HG03025 (cell line): ENCODE measurements around the gene VIL1.

ENCODE experiments used
- ATAC-seq: cut with Tn5 transposase; IDR thresholded peaks from one replicate; pipeline ENCODE4 v1.9.1; 2021; ENCODE audit warnings: mild to moderate bottlenecking, moderate library complexity; ENCODE audit not compliant: unreplicated experiment, low FRiP score

The VIL1 gene

DNA sequence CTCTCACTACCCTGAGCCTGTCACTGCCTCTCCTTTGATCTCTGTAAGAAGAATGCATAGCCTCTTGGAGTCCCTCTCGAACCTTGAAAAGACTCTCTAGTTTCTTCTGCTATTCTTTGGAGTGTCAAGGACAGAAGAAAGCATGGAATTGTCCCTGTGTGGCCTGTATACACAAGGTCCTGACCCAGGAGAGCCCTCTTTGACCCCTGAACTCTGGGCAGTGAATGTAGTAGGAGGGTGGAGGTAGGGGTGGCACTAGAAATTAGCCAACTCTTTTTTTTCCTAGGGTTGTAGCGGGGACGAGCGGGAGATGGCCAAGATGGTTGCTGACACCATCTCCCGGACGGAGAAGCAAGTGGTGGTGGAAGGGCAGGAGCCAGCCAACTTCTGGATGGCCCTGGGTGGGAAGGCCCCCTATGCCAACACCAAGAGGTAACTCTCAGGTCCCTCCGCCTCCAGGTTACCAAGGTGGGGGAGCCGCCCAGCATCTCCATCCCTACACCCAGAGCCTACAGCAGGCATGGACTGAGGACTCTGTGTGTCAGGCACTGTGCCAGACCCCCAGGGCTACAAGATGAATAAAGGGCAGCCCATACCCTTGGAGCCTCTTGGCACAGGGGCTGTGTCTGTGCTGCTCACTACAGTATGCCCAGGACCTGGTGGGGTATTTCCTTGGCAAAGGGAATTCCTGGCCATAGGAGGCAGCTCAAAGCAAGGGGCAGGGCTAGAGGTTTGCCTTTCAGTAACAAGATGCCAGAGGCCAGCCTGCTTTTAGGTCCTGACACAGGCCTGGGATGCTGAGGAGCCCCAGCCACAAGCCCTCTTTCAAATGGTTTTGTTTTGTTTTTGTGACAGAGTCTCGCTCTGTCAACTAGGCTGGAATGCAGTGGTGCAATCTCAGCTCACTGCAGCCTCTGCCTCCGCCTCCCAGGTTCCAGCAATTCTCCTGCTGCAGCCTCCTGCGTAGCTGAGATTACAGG lies 16.4 kb downstream of the VIL1 start:
- no peak for ATAC-seq

DNA sequence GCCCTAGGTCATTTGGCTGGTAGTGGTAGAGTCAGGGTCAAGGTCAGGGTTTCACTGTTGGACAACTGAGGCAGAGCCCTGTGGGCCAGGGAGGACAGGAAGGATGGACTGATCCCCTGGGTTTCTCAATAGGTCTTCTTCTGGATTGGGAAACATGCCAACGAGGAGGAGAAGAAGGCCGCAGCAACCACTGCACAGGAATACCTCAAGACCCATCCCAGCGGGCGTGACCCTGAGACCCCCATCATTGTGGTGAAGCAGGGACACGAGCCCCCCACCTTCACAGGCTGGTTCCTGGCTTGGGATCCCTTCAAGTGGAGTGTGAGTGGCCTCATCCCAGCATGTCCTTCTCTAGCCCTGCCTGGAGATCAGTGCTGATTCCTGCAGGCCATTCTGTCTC lies 18.1 kb downstream of the VIL1 start:
- no peak for ATAC-seq

DNA sequence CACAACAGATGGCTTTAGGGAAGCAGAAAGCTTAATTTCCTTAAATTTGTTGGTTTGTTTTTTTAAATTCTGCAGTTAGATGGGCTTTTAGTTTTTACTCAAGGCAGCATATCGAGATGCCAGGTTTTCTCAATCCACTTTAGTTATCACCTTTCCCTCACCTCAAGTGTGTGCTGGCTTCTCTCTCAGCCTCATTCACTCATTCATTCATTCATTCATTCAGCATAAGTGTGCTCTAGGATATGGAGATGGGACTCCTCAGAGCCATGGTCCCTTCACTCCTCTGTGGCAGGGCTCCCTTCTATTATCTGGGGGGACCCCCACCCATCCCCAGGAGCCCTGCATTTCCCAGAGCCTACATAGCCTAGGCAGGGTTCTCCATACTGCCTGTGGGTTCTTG lies 19.0 kb downstream of the VIL1 start:
- ATAC-seq: no peak

DNA sequence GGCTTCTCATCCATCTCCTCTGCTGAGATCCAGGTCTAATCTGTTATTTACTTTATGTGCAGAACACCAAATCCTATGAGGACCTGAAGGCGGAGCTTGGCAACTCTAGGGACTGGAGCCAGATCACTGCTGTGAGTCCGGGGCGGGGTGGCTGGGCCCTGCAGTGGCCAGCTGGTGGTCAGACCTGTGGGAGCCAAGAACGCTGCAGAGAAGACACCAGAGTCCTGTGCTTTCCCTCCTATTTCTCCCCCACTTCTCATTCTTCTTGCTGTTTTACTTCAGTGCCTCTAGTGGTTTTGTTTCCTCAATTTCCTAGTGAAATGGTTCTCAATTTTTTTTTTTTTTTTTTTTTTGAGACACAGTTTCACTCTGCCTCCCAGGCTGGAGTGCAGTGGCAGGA lies 19.7 kb downstream of the VIL1 start:
- ATAC-seq: no peak

DNA sequence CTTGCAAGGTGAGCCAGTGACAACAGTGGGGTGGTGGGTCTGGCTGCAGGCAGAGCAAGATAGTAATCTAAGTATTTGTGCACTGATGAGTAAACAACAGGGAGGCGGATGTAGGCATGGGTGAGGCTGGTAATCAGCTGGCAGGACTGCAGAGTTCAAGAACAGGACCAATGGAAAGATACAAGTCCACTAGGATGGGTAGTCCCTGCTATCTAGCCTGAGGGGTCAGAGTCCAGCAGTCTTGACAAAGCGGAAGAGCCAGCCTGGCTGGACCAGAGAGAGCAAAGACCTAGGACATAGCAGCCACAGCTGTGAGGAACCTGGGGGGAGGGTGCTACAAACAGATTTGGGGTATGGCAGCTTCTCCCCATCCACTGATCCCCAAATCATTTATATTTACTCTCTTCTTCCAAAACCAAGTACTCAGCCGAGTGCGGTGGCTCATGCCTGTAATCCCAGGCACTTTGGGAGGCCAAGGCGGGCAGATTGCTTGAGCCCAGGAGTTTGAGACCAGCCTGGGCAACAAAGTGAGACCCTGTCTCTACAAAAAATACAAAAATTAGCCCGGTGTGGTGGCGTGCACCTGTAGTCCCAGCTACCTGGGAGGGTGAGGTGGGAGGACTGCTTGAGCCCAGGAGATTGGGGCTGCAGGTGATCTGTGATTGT lies 25.9 kb downstream of the VIL1 start:
- ATAC-seq: no peak

DNA sequence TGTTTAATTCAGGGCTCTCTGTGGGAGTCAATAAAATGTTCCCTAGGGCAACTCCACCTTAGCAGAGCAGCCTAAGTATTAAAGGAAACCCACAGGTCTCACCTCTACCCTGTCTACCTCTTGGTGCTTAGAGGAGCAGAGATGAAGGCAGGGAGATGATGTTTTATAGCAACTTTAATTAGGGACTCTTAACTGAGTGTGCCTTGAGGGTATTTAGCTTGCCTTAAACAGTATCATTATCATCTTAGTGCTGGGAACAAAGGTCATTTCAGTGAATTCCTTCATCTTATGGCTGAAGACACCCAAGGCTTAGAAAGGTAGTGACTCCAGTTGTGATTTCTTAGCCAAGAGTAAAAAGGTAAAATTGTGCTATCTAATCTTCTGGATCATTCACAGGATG lies 26.7 kb downstream of the VIL1 start:
- no peak for ATAC-seq

DNA sequence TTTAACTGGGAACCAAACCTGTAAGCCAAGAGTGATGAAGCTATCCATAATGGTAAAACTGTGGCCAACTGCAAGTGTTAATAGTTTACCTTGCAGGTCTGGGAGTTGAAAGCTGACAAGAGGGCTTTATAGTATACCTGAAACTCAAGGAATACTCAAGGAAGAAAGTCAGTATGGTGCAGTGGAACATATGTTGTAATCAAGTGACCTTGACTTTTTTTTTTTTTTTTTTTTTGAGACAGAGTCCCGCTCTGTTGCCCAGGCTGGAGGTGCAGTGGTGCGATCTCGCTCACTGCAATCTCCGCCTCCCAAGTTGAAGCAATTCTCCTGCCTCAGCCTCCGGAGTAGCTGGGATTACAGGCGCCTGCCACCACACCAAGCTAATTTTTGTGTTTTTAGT lies 27.6 kb downstream of the VIL1 start:
- ATAC-seq: no peak

DNA sequence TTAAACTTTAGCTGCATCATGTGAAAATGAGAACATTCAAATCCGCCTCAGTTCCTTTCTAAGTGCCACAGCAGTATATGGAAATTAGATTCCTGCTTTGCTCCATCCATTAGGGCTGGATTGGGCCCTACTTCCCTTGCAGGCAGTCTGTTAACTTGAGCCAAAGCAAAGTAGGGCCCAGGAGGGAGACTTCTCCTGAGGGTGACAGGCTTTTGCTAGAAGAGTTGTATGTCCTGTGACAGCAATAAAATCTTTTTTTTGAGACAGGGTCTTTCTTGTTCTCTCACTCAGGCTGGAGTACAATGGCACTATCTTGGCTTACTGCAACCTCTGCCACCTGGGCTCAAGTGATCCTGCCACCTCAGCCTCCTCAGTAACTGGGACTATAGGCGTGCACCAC lies 28.1 kb downstream of the VIL1 start:
- ATAC-seq: no peak

DNA sequence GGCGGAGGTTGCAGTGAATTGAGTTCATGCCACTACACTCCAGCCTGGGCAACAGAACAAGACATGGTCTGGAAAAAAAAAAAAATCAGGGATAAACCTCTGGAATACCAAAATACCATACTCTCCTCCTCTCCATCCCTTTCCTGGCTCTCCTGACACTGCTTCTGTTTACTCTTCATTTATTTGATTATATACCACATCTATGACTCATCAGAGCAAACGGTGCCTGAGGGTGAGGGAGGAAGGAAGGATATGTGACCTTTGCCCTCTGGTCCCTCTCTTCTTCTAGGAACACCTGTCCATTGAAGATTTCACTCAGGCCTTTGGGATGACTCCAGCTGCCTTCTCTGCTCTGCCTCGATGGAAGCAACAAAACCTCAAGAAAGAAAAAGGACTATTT lies 30.0 kb downstream of the VIL1 start:
- ATAC-seq: no peak

DNA sequence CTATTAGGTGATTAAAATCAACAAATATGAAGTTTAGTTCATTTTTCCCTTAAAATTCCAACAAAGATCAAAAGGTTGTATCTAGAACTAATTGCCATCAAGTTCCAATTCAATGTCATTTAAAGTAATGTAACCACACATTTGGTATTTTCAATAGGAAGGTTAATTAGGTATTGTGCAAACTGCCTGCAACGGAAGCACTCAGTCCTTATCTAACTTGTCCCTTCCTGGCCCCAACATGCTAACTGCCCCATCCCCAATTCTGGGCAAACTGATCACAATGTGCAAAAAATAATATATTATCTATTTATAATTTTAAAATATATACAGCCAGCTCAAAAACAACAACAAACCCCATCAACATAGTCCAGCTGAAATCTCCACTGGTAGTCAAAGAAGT lies 33.2 kb downstream of the VIL1 start:
- ATAC-seq: no peak

DNA sequence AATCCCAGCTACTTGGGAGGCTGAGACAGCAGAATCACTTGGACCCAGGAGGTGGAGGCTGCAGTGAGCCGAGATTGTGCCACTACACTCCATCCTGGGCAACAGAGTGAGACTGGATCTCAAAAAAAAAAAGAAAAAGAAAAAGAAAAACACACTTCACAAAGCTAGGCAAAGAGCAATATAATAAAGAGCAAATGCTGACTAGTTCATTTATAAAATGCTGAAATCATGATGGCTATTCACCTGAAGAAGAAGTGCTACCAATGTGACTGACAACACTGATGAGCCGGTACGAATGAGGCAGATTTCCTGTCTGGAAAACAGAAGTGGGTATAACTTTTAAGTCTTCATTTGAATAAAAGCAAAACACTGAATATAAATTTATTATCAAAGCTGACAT lies 37.9 kb downstream of the VIL1 start:
- ATAC-seq: no peak

DNA sequence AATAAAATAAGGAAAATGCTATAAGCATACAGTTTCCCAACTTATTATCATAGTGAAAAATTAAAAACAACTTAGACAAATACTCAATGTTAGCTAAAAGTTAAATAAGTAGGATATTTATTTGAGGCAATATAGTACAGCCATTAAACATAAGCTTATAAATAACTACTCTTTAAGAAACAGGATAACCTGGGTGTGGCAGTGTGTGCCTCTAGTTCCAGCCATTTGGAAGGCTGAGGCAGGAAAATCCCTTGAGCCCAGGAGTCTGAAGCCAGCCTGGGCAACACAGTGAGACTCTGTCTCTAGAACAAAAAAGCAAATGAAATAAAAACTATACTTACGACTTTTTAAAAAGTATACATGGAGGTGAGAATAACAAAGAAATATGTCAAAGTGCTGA lies 39.7 kb downstream of the VIL1 start:
- no peak for ATAC-seq

DNA sequence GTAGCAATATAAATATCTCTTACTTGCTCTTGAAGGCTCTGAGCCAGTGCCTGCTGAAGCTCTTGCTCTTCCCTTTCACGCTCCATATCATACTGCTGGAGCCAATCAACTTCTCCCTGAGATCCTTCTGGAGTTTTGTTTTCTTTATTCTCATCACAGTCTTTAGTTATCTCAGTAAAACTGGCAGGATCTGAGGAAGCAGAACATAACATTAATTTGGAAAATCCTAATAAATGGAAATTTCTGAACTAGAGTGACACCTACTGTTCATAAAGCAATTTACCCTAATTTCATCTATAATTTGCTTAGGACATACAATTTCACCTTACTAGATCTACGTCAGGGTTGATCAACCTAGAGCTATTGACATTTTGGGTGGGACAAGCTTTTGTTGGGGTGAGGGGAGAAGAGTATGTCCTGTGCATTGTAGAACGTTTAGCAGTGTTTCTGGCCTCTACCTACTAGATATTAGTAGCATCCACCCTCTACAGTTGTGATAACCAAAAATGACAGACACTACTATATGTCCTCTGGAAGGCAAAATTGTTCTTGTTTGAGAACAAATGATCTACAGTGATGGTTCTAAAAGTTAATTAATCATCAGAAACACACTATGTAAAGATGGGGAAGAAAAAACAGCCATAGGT lies 47.2 kb downstream of the VIL1 start:
- ATAC-seq: no peak

DNA sequence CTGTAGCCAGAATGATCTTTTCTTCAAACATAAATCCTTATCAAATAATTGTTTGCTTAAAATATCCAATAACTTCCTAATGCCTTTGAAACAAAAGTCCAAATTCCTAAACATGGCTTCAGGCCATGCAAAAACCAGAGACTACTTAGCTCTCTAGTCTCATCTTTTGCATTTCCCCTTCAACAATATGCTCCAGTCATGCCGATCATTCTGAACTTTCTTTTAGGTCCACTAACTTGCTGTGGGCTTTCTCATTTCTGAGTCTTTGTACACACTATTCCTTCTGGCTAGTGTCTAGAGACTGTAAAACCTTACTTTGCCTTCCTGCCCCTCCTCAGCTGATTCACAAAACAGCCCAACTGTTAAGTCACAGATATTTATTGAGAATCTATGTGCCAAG lies 51.5 kb downstream of the VIL1 start:
- no peak for ATAC-seq

DNA sequence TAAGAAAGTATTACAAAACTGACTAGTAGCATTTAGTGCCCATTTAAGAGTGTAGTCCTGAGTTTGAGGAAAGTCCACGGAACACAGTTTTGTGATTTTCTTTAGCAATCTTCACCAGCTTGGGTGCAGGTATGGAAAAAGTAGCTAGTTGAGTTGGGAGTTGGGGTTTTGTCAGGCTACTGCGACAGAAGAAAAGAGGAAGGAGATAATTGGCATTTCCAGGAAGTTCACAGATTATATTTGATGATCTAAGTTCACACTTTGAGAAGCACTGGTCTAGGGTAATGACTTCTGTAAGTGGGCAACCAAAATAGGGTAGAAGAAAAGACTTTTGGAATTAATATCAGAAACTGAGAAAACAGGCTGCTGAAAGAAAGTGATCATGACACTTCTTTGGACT lies 52.1 kb downstream of the VIL1 start:
- ATAC-seq: no peak

DNA sequence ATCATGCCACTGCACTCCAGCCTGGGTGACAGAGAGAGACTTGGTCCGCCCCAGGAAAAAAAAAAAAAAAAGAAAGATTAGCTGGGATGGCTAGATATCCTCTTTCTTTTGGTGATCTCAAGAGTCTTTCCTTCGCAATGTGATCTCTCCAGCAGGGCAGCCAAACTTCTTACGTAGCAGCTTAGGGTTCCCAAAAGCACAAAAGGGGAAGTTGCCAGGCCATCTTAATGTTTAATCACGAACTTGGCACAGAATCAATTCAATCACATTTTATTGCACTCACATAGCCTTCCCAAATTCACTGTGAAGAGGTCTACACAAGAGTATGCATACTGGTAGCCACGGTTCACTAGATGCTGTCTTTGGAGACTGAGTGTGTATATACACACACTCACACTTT lies 53.1 kb downstream of the VIL1 start:
- no peak for ATAC-seq

DNA sequence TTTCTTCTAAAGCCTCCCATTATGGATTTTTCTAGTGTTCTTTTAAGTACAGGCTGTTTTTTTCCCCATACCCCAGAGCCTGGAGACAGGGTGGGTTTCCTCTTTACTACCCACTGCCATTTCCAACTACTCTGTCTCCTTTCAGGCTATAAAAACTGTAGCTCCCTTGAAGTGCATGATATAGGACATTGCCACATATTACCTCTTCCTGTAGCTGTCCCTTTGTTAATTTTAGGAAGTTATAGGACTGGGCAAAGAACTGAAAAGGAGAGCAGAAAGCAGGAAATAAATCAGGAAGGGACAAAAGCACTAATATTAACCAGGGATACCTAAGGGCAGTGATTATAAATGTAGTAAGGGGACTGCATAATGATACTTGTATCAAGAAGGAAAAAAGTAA lies 54.1 kb downstream of the VIL1 start:
- ATAC-seq: no peak

DNA sequence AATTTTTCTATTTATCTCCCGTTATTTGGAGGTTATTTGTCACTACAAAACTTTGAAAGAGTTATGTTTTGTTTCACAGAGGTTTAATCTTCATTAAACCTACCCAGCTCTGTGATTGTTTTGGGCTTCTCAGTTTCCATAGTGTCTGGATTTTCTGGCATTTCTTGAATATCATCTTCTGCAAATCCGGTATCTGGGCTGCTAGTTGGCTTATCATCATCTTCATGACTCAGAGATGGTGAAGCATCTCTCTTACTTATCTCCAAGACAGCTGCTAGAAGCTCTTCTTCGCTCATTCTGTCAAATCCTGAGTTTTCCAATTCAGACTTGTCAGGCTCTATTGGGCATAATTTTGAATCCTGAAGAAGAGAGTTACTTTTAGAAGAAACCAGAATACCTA lies 55.6 kb downstream of the VIL1 start:
- no peak for ATAC-seq

DNA sequence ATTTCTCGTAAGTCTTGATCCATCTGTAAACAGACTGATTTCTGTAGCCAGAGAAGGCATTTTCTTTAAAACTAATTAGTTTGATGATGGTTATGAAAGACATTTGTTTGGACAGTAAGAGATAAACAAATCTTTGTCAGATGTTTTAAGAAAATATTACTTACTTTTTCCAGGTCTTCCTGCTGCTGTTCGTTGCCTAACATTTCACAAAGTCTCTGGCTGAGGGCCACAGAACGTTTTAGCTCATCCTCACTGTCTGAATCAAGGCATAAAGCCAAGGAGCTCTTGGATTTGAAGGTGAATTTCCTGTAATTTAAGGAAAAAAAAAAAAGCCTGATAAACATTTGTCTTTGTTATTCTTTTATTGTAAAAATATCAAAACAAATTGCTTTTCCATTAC lies 57.8 kb downstream of the VIL1 start:
- no peak for ATAC-seq

DNA sequence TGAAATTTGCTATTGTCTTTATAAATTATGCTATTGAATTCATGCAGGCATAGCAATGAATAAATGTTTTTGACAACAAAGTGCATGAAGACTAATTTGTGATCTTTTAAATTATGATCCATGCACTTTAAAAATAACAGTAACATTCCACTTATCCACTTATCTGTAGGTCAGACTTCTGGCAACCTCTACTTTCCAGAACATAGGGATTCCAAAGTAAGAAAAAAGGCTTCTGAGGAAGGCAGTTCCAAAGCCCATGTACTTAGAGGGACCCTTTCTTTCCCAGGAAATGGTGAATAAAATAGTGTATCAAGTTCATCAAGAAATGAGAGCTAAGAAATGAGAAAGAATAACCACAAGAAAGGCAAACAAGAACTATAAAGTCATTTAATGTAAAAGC lies 58.3 kb downstream of the VIL1 start:
- no peak for ATAC-seq

DNA sequence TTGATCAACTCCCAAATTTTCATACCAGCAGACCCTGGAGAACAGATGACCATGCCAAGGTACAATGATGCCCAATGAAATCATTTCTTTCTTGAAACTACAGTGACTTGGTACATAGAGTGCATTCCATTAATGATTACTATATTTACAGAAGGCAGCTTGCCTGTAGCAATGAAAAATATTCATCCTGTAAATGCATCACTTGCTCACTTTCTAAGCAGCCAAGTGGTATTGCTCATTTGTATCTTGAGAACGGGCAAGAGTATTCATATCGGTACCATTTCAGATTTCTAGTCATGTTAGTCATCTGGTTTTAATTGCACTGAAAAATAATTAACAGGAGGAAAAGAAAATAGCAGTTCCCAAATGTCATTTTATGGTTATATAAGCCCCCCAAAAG lies 59.6 kb downstream of the VIL1 start:
- no peak for ATAC-seq

DNA sequence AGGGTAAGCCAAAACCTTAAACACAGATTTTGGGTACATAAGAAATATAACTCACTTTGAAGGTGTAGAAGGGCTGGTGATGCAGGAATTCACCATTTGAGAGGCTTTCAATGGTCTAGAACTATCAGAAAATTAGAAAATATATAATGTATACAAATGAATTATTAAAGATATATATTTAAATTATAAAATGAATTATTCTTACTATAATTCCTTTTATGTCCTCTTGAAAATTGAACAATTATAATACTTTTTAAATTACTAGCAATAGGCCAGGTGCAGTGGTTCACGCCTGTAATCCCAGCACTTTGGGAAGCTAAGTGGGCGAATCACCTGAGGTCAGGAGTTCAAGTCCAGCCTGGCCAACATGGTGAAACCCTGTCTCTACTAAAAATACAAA lies 60.7 kb downstream of the VIL1 start:
- no peak for ATAC-seq
